Tongue (tissue), 3 donors: ENCODE results near the gene SPO11. TPM values are rescaled to one million over a fixed set of nuclear protein-coding genes. Genes with fewer than 3 reads are reported as not detected.

Experiments used
- DNase-seq: peaks from one replicate; pipeline ENCODE4 v3.0.0-alpha.2; 2015
- small RNA-seq: library from RNA; depleted of rRNA; stranded (forward); fragments of <200 nt; gene quantifications from one replicate; pipeline ENCODE3, GENCODE V24; 2014; ENCODE audit warnings: low replicate concordance
- total RNA-seq: library from RNA; depleted of rRNA; stranded (reverse); fragments of >200 nt; gene quantifications from one replicate; pipeline ENCODE4 v1.2.3, GENCODE V29; 2014

SPO11 gene
- total RNA-seq, 1 donor from 2014 or later: not detected

GRCh38 chr20:57391439-57392301 lies 62.1 kb downstream of the SPO11 start:
- DNase-seq: no peak

DNA sequence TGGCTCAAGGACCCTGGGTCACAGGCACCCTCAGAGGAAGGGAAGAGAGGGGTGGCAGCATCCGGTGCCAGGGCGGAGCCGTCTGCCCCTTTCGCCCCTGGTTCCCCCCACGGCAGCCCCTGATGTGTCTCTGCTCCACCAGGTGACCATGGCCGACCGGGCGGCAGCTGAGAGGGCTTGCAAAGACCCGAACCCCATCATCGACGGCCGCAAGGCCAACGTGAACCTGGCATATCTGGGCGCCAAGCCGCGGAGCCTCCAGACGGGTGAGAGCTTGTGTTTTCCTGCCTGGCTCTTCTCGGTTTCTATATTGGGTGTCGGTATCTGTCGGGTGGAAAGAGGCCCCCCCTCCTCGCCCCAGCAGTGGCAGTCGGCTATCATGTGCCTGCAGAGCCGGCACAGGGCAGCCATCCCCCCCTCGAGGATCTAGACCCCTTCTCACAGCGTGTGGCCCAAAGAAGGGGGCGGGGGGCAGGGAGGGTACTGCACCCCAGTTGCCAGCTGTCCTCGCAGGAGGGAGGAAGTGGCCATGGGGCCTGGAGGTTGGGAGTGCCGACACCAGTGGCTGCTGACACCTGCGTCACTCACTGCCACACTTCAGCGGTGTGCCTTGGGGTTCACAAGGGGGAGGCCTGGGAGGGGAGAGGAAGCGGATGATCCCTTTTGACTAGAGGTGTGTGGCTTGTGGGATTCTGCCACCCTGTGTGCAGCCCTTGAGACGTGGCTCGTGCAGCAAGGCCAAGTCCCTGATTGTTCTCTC lies 63.1 kb downstream of the SPO11 start:
- peak; percentile 43 for DNase-seq

Small RNAs within 50 kb of the gene (small RNA-seq; reads per million reads assigned to genes)
- gene MIR4325: not detected
- not detected for gene RF00019
- gene RPL39P39: not detected

Other genes starting within 250 kb of the SPO11 start
- gene BMP7, start 63.2 kb upstream of the SPO11 start, total RNA-seq: 16.0 TPM
- gene RAE1, start 21.5 kb downstream of the SPO11 start, total RNA-seq: 27.5 TPM
- 74.0 TPM for gene RBM38, start 61.6 kb downstream of the SPO11 start, total RNA-seq
- not detected for gene CTCFL, start 195.3 kb downstream of the SPO11 start, total RNA-seq
- gene PCK1, start 231.3 kb downstream of the SPO11 start, total RNA-seq: 0.72 TPM